ENCODE data around the gene KCTD1.

KCTD1 gene

GRCh38 chr18:26424428-26425147 lies 123.8 kb downstream of the KCTD1 start:
- no peak for TF ChIP-seq TCF12 (IDR thresholded peaks at IDR 0.05; ENCODE audit: low read depth)
- no peak for TF ChIP-seq NFIC (IDR thresholded peaks at IDR 0.05)
- TF ChIP-seq RAD21 (IDR thresholded peaks at IDR 0.05; ENCODE audit: low read depth), result no peak
- no peak for TF ChIP-seq EGR1 (IDR thresholded peaks at IDR 0.05)
- no peak for TF ChIP-seq TEAD4 (IDR thresholded peaks at IDR 0.05)
- TF ChIP-seq EP300 (IDR thresholded peaks at IDR 0.05; ENCODE audit: borderline replicate concordance), result no peak
- no peak for TF ChIP-seq TAF1 (IDR thresholded peaks at IDR 0.05; ENCODE audit: low read depth)
- TF ChIP-seq CREB1 (IDR thresholded peaks at IDR 0.05; ENCODE audit: low read depth), result no peak
- TF ChIP-seq ZBTB7A (IDR thresholded peaks at IDR 0.05; ENCODE audit: low read depth), result no peak
- no peak for TF ChIP-seq YY1 (IDR thresholded peaks at IDR 0.05; ENCODE audit: low read depth)
- no peak for TF ChIP-seq MAX (IDR thresholded peaks at IDR 0.05)
- TF ChIP-seq REST (IDR thresholded peaks at IDR 0.05; ENCODE audit: low read depth), result no peak
- TF ChIP-seq FOXM1 (IDR thresholded peaks at IDR 0.05; ENCODE audit: borderline replicate concordance, low read depth), result no peak
- no peak for TF ChIP-seq CEBPB (IDR thresholded peaks at IDR 0.05)
- TF ChIP-seq USF1 (IDR thresholded peaks at IDR 0.05), result no peak

DNA sequence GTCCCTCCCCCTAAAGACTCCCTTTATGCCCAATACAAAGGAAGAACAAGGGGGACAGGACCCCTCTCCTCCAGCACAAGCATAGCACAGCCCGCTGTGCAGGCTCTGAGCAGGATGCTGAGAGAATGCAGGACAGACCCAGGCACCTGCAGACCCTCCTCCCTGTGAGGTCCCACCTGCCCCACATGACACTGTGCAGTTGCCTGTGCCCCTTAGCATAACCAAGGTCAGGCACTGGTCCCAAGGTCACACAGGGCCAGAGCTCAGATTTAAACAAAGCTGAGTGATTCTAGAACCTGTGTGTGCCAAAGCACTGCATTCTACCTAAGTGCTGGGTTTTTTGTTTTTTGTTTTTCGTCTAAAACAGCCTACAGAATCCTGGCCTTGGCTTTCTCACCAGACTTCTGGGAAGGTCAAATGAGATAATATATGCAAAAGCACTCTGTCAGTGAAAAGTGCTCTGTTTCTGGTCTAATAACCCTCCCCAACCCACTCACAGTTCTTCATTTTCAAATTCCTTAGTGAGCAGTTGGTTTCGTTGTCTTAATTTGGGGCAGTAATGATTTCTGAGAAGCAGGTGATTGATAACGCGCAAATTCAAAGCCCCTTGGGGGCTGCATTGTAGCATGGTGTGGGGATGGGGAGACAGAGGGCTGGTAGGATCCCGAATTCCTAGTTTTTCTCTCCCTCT lies 125.7 kb downstream of the KCTD1 start:
- TF ChIP-seq TCF12 (IDR thresholded peaks at IDR 0.05; ENCODE audit: low read depth) (no peak), TEAD4 (IDR thresholded peaks at IDR 0.05) (no peak), EP300 (IDR thresholded peaks at IDR 0.05; ENCODE audit: borderline replicate concordance) (no peak)

DNA sequence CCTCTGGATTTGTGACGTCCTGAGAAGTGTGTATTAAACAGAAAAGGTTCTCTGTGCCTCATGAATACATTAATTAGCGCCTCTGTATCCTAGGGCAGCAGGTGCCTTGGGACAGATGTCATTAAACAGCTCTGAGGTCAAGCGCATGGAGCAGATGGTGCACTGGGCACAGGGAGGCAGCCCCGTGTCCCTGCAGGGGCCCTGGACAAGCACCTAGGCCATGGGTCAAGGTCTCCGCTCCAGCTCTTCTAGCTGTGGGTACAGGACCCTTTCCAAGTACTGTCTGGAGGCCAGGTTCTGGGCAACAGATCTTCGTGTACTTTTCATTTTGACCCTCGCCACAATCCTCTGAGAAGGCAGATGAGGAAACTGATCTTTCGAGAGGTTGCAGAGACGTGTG lies 126.4 kb downstream of the KCTD1 start:
- no peak for TF ChIP-seq YY1 (IDR thresholded peaks at IDR 0.05; ENCODE audit: low read depth)

- TF ChIP-seq CEBPB (IDR thresholded peaks at IDR 0.05) (no peak), ZBTB7A (IDR thresholded peaks at IDR 0.05; ENCODE audit: low read depth) (no peak), EP300 (IDR thresholded peaks at IDR 0.05; ENCODE audit: borderline replicate concordance) (no peak), EGR1 (IDR thresholded peaks at IDR 0.05) (no peak), TCF12 (IDR thresholded peaks at IDR 0.05; ENCODE audit: low read depth) (no peak), FOXM1 (IDR thresholded peaks at IDR 0.05; ENCODE audit: borderline replicate concordance, low read depth) (no peak), TAF1 (IDR thresholded peaks at IDR 0.05; ENCODE audit: low read depth) (no peak), REST (IDR thresholded peaks at IDR 0.05; ENCODE audit: low read depth) (no peak), TEAD4 (IDR thresholded peaks at IDR 0.05) (no peak), RAD21 (IDR thresholded peaks at IDR 0.05; ENCODE audit: low read depth) (no peak), NFIC (IDR thresholded peaks at IDR 0.05) (no peak), MAX (IDR thresholded peaks at IDR 0.05) (no peak), YY1 (IDR thresholded peaks at IDR 0.05; ENCODE audit: low read depth) (no peak), CREB1 (IDR thresholded peaks at IDR 0.05; ENCODE audit: low read depth) (no peak), USF1 (IDR thresholded peaks at IDR 0.05) (no peak)
Observed at GRCh38 chr18:26421503-26421902, 126.8 kb downstream of the KCTD1 start.

GRCh38 chr18:26419746-26420145 lies 128.6 kb downstream of the KCTD1 start:
- TF ChIP-seq RAD21 (IDR thresholded peaks at IDR 0.05; ENCODE audit: low read depth), result no peak
- TF ChIP-seq USF1 (IDR thresholded peaks at IDR 0.05), result no peak
- no peak for TF ChIP-seq YY1 (IDR thresholded peaks at IDR 0.05; ENCODE audit: low read depth)
- TF ChIP-seq REST (IDR thresholded peaks at IDR 0.05; ENCODE audit: low read depth), result no peak
- TF ChIP-seq FOXM1 (IDR thresholded peaks at IDR 0.05; ENCODE audit: borderline replicate concordance, low read depth), result no peak
- TF ChIP-seq TCF12 (IDR thresholded peaks at IDR 0.05; ENCODE audit: low read depth), result no peak
- no peak for TF ChIP-seq EGR1 (IDR thresholded peaks at IDR 0.05)
- TF ChIP-seq NFIC (IDR thresholded peaks at IDR 0.05), result no peak
- TF ChIP-seq TAF1 (IDR thresholded peaks at IDR 0.05; ENCODE audit: low read depth), result no peak
